GM23248 (cell line): ENCODE measurements around the gene WSB1.

Experiments
- EZH2 ChIP-seq: fragments of 200-600 bp; sonication (generic); IDR thresholded peaks from 2 replicates; pipeline ENCODE4 v1.6.1; 2018; ENCODE audit warnings: antibody characterized with exemption, mild to moderate bottlenecking; ENCODE audit not compliant: insufficient read depth, poor library complexity, severe bottlenecking
- EZH2phosphoT487 ChIP-seq: fragments of 200-600 bp; sonication (generic); IDR thresholded peaks from 2 replicates; pipeline ENCODE4 v1.6.1; 2018; ENCODE audit warnings: antibody characterized with exemption, moderate library complexity, mild to moderate bottlenecking, low read depth; ENCODE audit not compliant: insufficient read depth

GRCh38 chr17:27322690-27323508 lies 29.0 kb downstream of the WSB1 start:
- TF ChIP-seq EZH2phosphoT487 (no peak), EZH2 (no peak)
